DMS53 (cell line): ENCODE data around the gene CRNN.
A peak's percentile ranks its signal among the peaks of the same experiment; 100 is the strongest.

Experiments used
- DNase-seq: peaks from one replicate; lab custom pipeline; 2025; lab: John Stamatoyannopoulos, UW

CRNN gene

DNA sequence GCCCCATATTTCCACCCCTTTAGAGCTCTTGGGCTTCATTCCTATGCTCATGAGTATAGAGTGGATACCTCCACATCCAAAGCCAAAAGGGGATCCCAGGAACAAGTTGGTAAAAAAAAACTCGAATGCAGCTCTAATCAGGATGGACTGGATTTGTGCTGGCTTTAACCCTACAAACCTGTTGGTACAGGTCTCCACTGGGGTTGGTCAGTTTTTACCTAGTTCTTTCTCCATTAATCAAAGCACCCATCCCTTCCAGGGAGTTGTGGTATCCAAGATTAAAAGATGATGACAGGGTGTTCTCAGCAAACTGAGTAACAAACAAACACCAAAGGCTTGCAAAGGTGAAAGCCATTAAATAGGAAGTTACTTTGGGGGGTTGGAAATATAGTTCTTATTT lies 5.9 kb upstream of the CRNN start:
- DNase-seq, result no peak

DNA sequence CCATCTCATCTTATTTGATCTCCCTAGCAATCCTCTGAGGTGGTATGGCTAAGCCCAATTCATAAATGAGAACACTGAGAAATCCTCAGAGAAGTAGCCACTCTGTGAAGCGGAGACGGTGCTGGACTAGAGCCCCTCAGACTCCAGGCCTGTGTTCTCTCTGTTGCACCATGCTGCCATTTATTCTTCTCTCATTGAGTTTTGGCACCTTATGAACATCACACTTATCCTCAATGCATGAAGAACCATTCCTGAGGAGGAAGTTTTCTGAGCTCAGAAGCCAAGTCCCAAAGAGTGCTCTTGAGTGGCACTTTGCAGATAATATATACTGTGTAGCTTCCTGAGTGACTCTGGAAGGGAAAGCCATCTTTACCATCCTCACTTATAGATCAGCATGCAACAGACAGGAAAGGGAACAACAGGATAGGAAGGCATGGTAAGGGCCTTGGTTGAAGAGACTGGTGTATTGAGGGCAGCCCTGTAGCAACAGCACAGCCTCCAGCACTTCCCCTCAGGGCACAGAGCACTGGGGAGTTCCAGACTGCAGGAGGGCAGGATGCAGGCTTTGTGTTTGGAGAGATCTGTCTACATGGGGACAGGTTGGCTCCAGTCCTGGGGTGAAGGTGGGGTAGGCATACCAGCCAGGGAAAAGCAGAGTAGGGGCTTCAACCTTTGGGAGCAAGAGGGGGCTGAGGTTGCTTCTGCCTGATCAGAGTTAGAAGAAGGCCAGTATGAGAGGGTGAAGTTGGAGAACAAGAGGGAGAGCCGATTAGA lies 1.6 kb upstream of the CRNN start:
- no peak for DNase-seq

DNA sequence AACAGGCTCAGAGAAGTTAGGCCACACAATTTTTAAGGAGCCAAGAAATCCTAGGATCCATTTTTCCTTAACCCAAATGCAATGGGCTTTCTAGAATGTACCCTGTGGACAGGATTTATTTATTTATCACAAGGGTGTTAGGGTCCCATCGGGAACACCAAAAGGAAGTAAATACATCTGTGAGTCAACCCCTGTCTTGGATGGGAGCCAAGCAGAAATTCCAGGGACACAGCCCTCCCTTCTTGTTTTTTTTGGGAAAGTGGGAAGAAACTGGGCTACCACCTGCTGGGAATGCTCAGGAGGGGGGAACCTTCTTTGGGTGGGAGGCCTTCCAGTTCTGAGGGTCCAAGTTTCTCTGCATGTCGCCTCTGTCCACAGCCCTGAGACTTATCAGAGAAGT lies 1.3 kb downstream of the CRNN start:
- no peak for DNase-seq

DNA sequence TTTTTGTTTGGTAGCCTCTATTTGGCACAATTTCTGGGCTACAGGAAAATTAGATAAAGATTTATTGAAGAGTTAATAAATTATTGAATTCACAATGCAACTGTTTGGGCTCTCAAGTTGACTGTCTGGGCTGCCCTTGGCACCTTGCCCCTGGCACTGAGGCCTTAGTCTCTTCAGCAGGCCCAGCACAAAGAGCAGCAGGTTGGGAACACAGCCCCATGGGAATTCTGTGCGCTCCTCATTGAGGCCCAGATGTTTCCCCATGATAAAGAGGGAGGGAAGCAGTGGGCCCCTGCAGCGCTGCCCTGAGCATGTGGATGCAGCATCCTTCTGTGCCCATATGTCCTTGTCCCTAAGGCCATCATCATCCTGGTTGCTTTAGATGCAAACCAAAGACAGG lies 2.9 kb downstream of the CRNN start:
- no peak for DNase-seq

DNA sequence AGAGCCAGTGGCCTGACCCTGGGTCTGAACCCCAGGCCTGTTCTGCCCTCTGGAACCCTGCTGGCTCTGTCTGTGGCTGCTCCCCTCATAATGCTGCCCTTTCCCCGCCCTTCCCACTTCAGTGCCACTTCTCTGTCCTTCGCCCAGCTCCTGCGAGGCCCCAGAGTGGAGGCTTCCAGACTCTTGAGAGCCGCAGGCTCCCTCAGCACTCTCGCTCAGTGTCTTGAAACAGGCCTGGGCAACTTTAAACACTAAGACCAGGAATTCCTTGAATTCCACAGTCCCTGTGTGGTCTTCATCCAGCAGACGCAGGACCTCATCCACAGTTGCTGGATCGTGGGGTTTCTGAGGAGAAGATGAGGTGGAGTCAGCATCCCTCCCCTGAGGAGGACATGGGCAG lies 3.5 kb downstream of the CRNN start:
- DNase-seq, result no peak

DNA sequence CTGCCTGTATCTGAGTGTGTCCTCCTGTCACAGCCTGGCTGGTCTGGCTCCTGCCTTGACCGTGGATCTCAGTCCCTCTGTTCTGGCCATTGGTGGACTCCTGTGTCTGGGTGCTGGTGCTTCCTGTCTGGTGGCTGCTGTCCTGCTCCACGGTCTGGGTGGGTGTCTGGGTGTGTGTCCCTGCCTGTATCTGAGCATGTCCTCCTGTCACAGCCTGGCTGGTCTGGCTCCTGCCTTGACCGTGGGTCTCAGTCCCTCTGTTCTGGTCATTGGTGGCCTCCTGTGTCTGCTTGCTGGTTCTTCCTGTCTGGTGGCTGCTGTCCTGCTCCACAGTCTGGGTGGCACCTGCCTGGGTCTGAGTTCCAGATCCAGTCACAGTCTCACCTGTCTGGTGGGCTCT lies 4.0 kb downstream of the CRNN start:
- no peak for DNase-seq

DNA sequence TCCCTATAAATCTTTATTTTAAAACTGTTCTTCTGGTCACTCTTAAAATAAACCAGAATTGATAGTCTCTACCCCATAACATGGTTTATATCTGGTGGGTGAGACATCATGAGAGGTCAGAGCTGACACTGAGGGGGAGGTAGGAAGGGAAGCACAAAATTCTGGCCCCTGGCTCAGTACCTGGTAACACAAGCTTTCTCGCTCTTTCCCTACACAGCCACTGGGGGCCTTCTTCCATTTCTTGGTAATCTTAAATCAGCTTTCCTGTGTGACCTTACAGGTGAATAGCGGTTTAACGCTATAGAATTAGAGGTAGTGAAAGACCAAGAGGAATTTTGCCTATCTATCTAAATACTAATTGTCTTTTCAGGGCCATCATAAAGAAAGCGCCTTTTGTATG lies 5.4 kb downstream of the CRNN start:
- DNase-seq, result no peak

DNA sequence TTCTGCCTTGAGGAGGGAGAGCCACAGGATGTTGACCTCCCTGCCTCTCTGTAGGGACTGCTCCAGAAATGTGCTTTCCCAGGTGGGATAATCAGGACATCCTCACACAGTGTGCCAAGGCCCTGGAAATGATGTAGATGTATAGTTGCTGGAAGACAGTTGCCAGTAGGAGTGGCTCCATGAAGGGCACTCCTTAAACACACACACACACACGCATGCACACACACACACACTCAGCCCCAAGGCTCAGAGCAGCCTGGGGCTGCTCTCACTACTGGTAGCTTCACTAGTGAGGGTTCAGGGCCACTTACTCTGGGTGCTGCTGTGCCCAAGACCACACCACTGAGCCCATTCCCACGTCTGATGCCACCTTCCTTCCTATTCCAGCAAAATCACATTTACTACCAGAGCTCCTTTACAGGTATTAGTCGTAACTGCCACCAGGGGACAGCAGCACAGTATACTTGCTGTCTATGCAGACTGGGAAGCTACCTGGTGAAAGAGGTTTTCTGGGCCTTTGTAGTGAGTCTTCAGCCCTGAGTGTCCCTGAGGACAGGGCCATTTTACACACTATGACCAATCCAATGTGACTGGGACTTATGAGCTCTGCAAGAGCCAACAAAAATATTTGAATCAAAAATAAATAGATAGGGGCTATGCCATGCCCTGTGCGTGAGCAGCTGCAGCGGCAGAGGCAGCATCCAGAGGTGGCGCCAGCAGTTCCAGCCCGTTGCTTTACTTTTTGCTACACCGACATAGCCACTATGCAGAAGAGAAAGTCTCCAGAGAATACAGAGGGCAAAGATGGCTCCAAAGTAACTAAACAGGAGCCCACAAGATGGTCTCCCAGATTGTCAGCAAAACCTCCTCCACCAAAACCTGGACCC lies 15.0 kb downstream of the CRNN start:
- DNase-seq, result peak; percentile 61

DNA sequence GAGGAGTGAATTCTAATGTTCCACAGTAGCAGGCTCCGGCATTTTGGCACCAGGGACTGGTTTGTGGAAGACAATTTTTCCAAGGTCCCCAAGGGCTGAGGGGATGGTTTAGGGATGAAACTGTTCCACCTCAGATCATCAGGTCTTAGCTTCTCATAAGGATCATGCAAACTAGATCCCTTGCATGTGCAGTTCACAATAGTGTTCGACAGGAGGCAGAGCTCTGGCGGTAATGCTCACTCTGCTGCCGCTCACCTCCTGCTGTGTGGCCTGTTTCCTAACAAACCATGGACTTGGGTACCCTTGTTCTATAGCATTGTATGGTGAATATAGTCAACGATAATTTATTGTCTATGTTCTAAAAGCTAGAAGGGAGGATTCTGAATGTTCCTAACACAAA lies 16.6 kb downstream of the CRNN start:
- DNase-seq, result peak; percentile 41

DNA sequence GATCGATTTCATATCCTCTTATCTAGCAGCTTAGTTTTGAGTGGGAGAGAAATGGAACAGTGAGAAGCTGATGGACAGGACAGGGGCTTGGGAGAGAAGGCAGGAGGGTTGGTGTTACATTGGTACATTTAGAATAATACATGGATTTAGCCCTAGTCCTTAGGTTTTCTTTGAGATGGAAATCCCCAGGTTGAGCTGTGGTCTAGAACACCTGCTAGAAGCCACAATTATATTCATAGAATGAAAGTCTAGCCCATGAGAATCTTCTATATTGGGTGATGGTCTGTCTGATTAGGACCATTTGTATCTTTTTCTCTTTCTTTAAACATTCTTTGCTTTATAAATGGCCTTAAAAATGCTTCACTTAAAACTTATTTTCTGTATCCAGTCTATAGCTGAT lies 19.9 kb downstream of the CRNN start:
- no peak for DNase-seq

DNA sequence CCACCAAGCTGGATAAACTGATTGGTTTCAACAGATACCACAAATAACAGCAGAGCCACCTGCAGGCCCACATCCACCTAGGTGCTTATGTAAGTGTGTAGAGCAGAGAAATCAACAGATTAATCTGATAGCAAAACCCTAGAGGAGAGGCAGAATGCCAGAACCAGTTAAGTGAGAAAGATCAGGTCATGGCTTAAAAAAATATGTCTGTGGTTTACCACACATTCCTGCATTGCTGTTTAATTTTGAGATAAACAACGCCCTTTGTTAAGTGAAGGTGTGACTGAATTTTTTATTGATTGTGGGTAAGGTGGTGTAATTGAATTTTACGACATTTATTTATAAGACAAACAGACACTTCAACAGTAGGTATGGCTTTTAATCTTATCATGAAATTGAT lies 21.2 kb downstream of the CRNN start:
- DNase-seq, result no peak

DNA sequence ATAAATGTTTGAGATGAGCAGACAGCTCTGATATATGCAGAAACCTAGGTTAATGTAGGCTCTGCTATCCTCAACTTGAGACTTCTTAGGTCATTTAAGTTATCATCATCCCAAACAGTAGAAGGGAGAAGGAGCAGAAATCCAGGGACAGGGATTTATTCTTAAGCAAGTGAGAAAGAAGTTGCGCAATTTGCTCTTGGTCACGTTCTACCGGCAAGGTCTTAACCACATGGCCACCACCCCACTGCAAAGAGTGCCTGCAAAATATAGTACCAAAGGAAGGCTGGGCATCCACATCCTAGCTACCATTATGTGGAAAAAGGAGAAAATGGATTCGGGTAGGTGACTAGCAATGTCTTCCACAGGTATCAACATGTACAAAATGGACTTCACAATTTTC lies 25.2 kb downstream of the CRNN start:
- no peak for DNase-seq

DNA sequence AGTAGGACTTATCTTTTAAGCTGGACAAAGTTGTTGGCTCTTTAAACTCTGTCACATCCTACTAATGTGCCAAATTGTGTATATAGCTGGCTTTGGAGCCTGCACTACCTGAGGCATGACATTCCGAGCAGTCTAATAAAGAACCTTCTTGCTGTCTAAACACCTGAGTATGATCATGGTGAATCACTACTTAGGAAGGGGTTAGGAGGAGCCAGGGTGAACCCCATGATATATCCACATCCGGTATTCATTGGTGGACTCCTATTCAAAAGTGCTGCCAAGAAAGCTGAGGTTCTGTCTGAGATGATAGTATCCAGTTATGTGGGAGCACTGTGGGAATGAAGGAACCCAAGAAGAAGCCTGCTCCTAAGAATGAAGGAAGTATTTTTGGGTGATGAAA lies 27.1 kb downstream of the CRNN start:
- DNase-seq, result no peak

DNA sequence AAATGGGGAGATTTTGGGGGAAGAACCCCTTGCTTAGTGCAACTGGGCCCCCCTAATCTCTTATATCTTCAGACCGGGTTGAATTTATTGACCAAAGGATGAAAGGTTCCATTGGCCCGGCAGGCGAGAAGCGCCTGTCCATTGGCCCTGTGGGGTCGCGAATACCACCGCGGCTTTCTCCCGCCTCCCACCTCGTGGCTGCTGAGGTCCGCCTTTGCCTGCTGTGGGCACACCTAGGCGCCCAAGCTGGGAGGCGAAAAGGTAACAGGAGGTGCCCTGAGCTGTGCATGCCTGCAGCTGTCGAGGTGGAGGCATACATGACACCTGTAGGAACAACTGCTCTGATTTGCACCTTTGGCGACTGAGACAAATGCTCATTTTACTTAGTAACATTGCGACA lies 33.1 kb downstream of the CRNN start:
- no peak for DNase-seq

DNA sequence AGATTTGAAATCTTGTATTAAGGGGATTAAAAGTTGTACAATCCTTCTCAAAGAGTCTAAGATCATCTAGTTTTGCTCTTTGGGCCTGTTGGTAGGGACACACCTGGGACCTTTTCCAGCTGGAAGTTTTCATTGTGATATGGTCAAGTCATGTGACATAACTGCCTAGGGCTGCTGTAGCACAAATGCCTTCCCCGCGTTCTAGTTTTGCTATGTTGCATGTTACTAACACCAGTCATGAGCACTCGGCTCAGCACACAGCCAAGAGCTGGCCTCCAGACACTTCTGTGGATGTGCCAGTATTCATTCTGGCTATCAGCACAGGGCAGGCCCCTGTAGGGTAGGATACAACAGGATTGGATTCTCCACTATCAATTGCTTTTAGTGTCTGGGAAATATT lies 39.6 kb downstream of the CRNN start:
- no peak for DNase-seq

DNA sequence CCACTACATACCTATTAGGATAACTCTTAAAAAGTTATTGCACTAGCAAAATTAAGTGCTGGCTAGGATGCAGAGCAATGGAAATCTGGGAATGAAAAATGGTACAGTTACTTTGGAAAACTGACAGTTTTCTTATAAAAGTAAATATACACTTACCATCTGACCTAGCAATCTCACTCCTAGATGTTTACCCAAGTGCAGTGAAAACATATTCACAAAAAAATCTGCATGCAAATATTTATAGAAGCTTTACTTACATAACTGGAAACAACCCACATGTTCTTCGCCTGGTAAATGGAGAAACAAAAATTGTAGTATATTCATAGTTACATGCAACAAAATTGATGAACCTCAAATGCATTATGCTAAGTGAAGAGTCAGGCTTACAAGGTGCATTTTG lies 41.4 kb downstream of the CRNN start:
- no peak for DNase-seq

DNA sequence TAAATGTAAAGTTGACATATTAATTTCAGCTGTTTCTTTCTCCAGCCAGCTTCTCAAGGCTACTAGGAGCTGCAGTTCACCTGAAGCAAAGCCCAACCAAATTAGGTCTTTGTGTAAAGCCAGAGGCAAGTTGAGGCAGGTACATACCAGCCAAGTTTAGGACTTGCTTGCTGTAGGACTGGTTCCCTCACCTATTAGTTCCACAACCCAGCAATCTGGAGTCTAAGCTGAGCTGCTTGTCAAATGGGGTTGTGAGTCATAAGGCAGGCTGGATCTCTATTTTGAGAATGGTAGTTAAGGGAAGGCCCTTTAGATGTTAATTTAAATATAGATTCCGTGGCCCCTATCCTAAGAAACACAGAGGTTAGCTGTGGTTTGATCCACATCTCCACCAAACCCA lies 46.6 kb downstream of the CRNN start:
- no peak for DNase-seq

DNA sequence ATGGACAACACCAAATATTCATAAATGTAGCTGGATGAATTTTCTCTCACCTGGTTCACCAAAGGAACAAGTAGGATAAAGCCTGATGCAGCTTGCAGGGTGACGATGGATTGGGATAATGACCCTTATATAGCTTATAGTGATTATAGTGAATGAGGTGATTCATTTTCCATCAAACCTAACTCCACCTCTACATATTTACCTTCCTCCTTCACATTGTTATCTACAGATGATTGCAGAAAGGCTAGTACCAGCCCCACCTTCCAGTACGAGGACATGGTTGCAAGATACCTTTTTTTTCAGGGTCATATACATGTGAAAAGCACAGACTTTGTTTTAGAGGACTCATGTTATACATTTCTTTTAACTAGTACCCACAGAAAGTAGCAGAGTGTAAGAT lies 54.2 kb downstream of the CRNN start, which contains the start of gene FLG2:
Gene FLG2, minus strand, starts transcription at position 101 of the 400 bp plus-strand sequence. CDS start 1,122 bp downstream, outside the sequence.
- peak; percentile 13 for DNase-seq
